Astrocyte of the cerebellum (primary cell): ENCODE measurements around the gene ELMOD3.

Source experiments
- DNase-seq: peaks from one replicate; pipeline ENCODE4 v3.0.0-alpha.2; 2011; ENCODE audit warnings: low read depth
- H3K4me3 ChIP-seq: 2 replicates; pipeline ENCODE4 v1.5.1; 2011; ENCODE audit warnings: mild to moderate bottlenecking, low read depth, low read length, moderate library complexity
- in situ Hi-C: cut with HindIII; loops from 2 replicates; pipeline ENCODE4 v1.10.0; 2017; ENCODE audit warnings: low sequenced_read_pairs
- TF ChIP-seq, protein P1 (sequence below): IDR thresholded peaks from 2 replicates; pipeline ENCODE4 v1.5.1; 2012; ENCODE audit warnings: low read length, low read depth, moderate library complexity, mild to moderate bottlenecking; ENCODE audit errors: missing control alignments

Gene ELMOD3

GRCh38 chr2:85397925-85398331 lies 43.4 kb downstream of the ELMOD3 start:
- in situ Hi-C loops: no loop called here

GRCh38 chr2:85398426-85399182 lies 44.0 kb downstream of the ELMOD3 start:
- no peak overlapping the region for H3K4me3 ChIP-seq
- in situ Hi-C loops: no loop called here
- TF ChIP-seq, protein P1, sequence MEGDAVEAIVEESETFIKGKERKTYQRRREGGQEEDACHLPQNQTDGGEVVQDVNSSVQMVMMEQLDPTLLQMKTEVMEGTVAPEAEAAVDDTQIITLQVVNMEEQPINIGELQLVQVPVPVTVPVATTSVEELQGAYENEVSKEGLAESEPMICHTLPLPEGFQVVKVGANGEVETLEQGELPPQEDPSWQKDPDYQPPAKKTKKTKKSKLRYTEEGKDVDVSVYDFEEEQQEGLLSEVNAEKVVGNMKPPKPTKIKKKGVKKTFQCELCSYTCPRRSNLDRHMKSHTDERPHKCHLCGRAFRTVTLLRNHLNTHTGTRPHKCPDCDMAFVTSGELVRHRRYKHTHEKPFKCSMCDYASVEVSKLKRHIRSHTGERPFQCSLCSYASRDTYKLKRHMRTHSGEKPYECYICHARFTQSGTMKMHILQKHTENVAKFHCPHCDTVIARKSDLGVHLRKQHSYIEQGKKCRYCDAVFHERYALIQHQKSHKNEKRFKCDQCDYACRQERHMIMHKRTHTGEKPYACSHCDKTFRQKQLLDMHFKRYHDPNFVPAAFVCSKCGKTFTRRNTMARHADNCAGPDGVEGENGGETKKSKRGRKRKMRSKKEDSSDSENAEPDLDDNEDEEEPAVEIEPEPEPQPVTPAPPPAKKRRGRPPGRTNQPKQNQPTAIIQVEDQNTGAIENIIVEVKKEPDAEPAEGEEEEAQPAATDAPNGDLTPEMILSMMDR: no peak
- DNase-seq: no peak

More at GRCh38 chr2:85397925-85398331, 43.4 kb downstream of the ELMOD3 start:
- DNase-seq: no peak
- H3K4me3 ChIP-seq: no peak overlapping the region
- TF ChIP-seq, protein P1: no peak

GRCh38 chr2:85399183-85399455 lies 44.5 kb downstream of the ELMOD3 start:
- no peak overlapping the region for H3K4me3 ChIP-seq
- no peak for DNase-seq
- in situ Hi-C loops: no loop called here
- TF ChIP-seq, protein P1: no peak

GRCh38 chr2:85400023-85400422 lies 45.5 kb downstream of the ELMOD3 start:
- no peak overlapping the region for H3K4me3 ChIP-seq
- TF ChIP-seq, protein P1: no peak
- in situ Hi-C loops: no loop called here
- no peak for DNase-seq

DNA sequence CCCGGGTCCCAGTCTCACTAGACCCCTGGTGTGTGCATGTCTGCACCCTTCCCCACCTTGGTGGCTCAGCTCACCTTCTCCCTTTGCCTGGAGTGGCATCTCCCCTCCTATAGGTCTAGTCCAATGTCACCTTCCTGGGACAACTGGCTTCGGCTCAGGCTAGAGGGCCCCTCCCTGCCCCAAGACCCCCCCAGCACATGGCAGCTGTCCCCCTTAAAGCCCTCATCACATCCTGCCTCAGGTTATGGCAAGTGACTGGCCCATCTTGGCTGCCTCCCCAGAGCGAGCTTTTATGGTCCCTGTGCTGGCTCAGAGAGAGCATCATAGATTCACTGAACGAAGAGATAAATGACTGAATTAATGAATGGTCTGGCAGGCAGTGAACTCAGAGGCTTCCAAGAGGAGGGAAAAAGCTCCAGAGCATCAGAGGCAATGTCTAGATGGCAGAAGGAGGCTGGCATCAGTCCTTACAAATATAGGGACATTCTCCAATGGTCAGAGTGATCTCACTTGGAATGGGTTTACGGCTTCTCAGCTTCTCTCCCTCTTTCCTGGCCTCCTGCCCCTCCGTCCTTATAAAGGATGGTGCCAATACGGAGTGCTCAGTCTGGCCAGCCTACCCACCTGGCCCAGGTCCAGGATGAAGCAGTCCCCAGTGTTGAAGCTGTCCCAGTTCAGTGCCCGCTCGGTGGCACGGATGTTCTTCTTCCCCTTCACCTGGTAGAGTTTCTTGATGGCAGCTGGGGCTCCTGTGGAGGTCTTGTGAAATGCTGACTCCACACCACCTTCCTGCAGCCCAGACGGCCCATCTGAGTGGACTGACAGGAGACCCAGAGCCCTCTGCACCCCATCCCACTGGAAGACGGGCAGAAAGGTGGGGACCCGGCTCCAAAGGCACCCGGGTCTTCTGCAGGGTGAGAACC lies 46.2 kb downstream of the ELMOD3 start:
- TF ChIP-seq, protein P1: no peak
- no peak for DNase-seq
- in situ Hi-C loops: no loop called here
- H3K4me3 ChIP-seq: no peak overlapping the region

- no peak overlapping the region for H3K4me3 ChIP-seq
- no peak for DNase-seq
- TF ChIP-seq, protein P1: no peak
- in situ Hi-C loops: no loop called here
Observed at GRCh38 chr2:85401464-85401805, 46.9 kb downstream of the ELMOD3 start.
